WTC11 (cell line): ENCODE measurements around the gene LRRC75B. TPM values are rescaled to one million over a fixed set of nuclear protein-coding genes. Genes with fewer than 3 reads are reported as not detected.

Experiments used
- ATAC-seq: fragments of 200-7000 bp; cut with Tn5 transposase; 2 replicates; pipeline ENCODE4 v1.10.0; 2021; ENCODE audit warnings: mild to moderate bottlenecking, moderate library complexity
- CTCF ChIA-PET: fragments of 300-600 bp; sonication (Branson Sonifier 250); formaldehyde crosslinking; loops from one replicate; lab custom pipeline; 2021; ENCODE audit warnings: antibody characterized with exemption; lab: Charles Lee
- POLR2A ChIA-PET: fragments of 350-600 bp; sonication (Branson Sonifier 250); formaldehyde crosslinking; loops from one replicate; lab custom pipeline; 2021; ENCODE audit warnings: antibody characterized with exemption; lab: Charles Lee
- DNase-seq: peaks from one replicate; pipeline ENCODE4 v3.0.0; 2021; ENCODE audit warnings: low spot score
- H3K27ac Mint-ChIP-seq: 2 replicates; pipeline ENCODE4 v1.8.0; 2021; ENCODE audit warnings: mixed read lengths
- H3K27me3 Mint-ChIP-seq: 2 replicates; pipeline ENCODE4 v1.8.0; 2021; ENCODE audit warnings: low read depth, mild to moderate bottlenecking, moderate library complexity, mixed read lengths
- H3K36me3 Mint-ChIP-seq: 2 replicates; pipeline ENCODE4 v1.8.0; 2021; ENCODE audit warnings: mixed read lengths
- H3K4me1 Mint-ChIP-seq: 2 replicates; pipeline ENCODE4 v1.8.0; 2022; ENCODE audit warnings: mixed read lengths
- H3K4me3 Mint-ChIP-seq: 2 replicates; pipeline ENCODE4 v1.8.0; 2021; ENCODE audit warnings: mild to moderate bottlenecking, moderate library complexity, mixed read lengths
- H3K9me3 Mint-ChIP-seq: 2 replicates; pipeline ENCODE4 v1.8.0; 2021; ENCODE audit warnings: mixed read lengths
- ATF3 ChIP-seq: sonication (generic); formaldehyde crosslinking; conservative IDR thresholded peaks from 2 replicates; pipeline ENCODE4 v1.8.1; 2022; ENCODE audit warnings: mild to moderate bottlenecking, missing genetic modification reagents
- EMX1 ChIP-seq: fragments of 250-450 bp; sonication (Bioruptor Pico); IDR thresholded peaks from 2 replicates; pipeline ENCODE4 v1.8.0; 2021; ENCODE audit warnings: mild to moderate bottlenecking
- ERG ChIP-seq: fragments of 250-450 bp; sonication (Bioruptor Pico); IDR thresholded peaks from 2 replicates; pipeline ENCODE4 v1.8.0; 2021; ENCODE audit warnings: mild to moderate bottlenecking
- GRHL2 ChIP-seq: fragments of 250-450 bp; sonication (Bioruptor Pico); IDR thresholded peaks from 2 replicates; pipeline ENCODE4 v1.8.0; 2022; ENCODE audit warnings: mild to moderate bottlenecking, moderate library complexity; ENCODE audit not compliant: insufficient replicate concordance, severe bottlenecking
- GTF2I ChIP-seq: fragments of 250-450 bp; sonication (Bioruptor Pico); conservative IDR thresholded peaks from 2 replicates; pipeline ENCODE4 v1.4.0; 2021; ENCODE audit warnings: mild to moderate bottlenecking
- JUN ChIP-seq: sonication (generic); formaldehyde crosslinking; IDR thresholded peaks from 2 replicates; pipeline ENCODE4 v1.8.0; 2023; ENCODE audit warnings: mild to moderate bottlenecking, missing genetic modification reagents
- KAT7 ChIP-seq: sonication (generic); formaldehyde crosslinking; IDR thresholded peaks from 2 replicates; pipeline ENCODE4 v1.8.1; 2023; ENCODE audit warnings: missing genetic modification reagents, mild to moderate bottlenecking, borderline replicate concordance
- NFE2L1 ChIP-seq: sonication (generic); formaldehyde crosslinking; IDR thresholded peaks from 2 replicates; pipeline ENCODE4 v1.8.1; 2023; ENCODE audit warnings: missing genetic modification reagents
- TEAD1 ChIP-seq: sonication (generic); formaldehyde crosslinking; IDR thresholded peaks from 2 replicates; pipeline ENCODE4 v1.8.0; 2022; ENCODE audit warnings: mild to moderate bottlenecking, missing genetic modification reagents
- ZBTB43 ChIP-seq: sonication (generic); formaldehyde crosslinking; IDR thresholded peaks from 2 replicates; pipeline ENCODE4 v1.8.1; 2023; ENCODE audit warnings: mild to moderate bottlenecking, missing genetic modification reagents
- ZNF121 ChIP-seq: sonication (generic); formaldehyde crosslinking; IDR thresholded peaks from 2 replicates; pipeline ENCODE4 v1.8.0; 2023; ENCODE audit warnings: missing genetic modification reagents
- ZNF263 ChIP-seq: sonication (generic); formaldehyde crosslinking; IDR thresholded peaks from 2 replicates; pipeline ENCODE4 v1.8.1; 2022; ENCODE audit warnings: low read depth, mild to moderate bottlenecking, moderate library complexity, missing genetic modification reagents
- ZNF425 ChIP-seq: fragments of 250-450 bp; sonication (Bioruptor Pico); conservative IDR thresholded peaks from 2 replicates; pipeline ENCODE4 v1.9.0; 2021; ENCODE audit warnings: mild to moderate bottlenecking
- total RNA-seq: library from RNA; stranded (reverse); gene quantifications from 3 replicates; pipeline ENCODE4 v1.2.3, GENCODE V29; 2021
- TF ChIP-seq, protein P1 (sequence below): sonication (generic); formaldehyde crosslinking; IDR thresholded peaks from 2 replicates; pipeline ENCODE4 v1.8.0; 2022; ENCODE audit warnings: missing genetic modification reagents
- TF ChIP-seq, protein P2 (sequence below): sonication (generic); formaldehyde crosslinking; IDR thresholded peaks from 2 replicates; pipeline ENCODE4 v1.8.0; 2023; ENCODE audit warnings: mild to moderate bottlenecking, missing genetic modification reagents

LRRC75B gene
- total RNA-seq, 1 experiment from 2014 or later, result 19.2 TPM

DNA sequence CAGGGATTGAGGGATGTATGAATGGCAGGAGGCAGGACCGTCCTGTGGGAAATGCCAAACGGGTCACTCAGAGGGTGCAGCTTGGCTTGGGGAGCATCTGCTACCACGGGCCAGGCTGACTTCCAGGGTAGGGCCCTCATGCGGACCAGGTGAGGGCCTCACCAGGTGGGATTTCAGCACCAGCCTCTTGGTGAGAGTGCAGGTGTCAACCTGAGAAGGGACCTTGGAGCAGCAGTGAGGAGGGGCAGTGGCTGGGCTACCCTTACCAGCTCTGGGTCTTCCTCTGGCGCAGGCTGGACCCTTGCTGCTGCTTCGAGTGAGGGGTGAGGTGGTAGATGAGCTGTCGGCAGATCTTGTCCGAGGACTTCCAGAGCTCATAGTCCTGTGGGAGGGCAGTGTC lies 4.9 kb downstream of the LRRC75B start:
- Mint-ChIP-seq H3K36me3 (no peaks in the 10 kb centered on the region), H3K4me1 (peaks cover 5% of the 10 kb centered on the region; the same call in 1 of the 2 replicates), H3K9me3 (no peaks in the 10 kb centered on the region), H3K4me3 (no peak overlapping the region), H3K27ac (no peak overlapping the region), H3K27me3 (no peaks in the 10 kb centered on the region)
- ChIA-PET CTCF (no interaction called here), POLR2A (no interaction called here)
- DNase-seq (no peak), ATAC-seq (no peak)
- no peak for TF ChIP-seq ERG (CRISPR knock-in tag)
- no peak for TF ChIP-seq GTF2I (CRISPR knock-in tag)
- TF ChIP-seq GRHL2 (CRISPR knock-in tag), result no peak
- TF ChIP-seq TEAD1, result no peak
- no peak for TF ChIP-seq JUN (CRISPR knock-in tag)
- TF ChIP-seq ZNF425 (CRISPR knock-in tag), result no peak
- no peak for TF ChIP-seq KAT7 (CRISPR knock-in tag)
- TF ChIP-seq ATF3, result no peak
- no peak for TF ChIP-seq ZNF263 (CRISPR knock-in tag)
- TF ChIP-seq, protein P1, sequence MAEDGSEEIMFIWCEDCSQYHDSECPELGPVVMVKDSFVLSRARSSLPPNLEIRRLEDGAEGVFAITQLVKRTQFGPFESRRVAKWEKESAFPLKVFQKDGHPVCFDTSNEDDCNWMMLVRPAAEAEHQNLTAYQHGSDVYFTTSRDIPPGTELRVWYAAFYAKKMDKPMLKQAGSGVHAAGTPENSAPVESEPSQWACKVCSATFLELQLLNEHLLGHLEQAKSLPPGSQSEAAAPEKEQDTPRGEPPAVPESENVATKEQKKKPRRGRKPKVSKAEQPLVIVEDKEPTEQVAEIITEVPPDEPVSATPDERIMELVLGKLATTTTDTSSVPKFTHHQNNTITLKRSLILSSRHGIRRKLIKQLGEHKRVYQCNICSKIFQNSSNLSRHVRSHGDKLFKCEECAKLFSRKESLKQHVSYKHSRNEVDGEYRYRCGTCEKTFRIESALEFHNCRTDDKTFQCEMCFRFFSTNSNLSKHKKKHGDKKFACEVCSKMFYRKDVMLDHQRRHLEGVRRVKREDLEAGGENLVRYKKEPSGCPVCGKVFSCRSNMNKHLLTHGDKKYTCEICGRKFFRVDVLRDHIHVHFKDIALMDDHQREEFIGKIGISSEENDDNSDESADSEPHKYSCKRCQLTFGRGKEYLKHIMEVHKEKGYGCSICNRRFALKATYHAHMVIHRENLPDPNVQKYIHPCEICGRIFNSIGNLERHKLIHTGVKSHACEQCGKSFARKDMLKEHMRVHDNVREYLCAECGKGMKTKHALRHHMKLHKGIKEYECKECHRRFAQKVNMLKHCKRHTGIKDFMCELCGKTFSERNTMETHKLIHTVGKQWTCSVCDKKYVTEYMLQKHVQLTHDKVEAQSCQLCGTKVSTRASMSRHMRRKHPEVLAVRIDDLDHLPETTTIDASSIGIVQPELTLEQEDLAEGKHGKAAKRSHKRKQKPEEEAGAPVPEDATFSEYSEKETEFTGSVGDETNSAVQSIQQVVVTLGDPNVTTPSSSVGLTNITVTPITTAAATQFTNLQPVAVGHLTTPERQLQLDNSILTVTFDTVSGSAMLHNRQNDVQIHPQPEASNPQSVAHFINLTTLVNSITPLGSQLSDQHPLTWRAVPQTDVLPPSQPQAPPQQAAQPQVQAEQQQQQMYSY (CRISPR knock-in tag), result no peak
- TF ChIP-seq EMX1 (CRISPR knock-in tag), result no peak
- TF ChIP-seq ZBTB43 (CRISPR knock-in tag), result no peak
- no peak for TF ChIP-seq ZNF121 (CRISPR knock-in tag)
- no peak for TF ChIP-seq NFE2L1 (CRISPR knock-in tag)
- TF ChIP-seq, protein P2, sequence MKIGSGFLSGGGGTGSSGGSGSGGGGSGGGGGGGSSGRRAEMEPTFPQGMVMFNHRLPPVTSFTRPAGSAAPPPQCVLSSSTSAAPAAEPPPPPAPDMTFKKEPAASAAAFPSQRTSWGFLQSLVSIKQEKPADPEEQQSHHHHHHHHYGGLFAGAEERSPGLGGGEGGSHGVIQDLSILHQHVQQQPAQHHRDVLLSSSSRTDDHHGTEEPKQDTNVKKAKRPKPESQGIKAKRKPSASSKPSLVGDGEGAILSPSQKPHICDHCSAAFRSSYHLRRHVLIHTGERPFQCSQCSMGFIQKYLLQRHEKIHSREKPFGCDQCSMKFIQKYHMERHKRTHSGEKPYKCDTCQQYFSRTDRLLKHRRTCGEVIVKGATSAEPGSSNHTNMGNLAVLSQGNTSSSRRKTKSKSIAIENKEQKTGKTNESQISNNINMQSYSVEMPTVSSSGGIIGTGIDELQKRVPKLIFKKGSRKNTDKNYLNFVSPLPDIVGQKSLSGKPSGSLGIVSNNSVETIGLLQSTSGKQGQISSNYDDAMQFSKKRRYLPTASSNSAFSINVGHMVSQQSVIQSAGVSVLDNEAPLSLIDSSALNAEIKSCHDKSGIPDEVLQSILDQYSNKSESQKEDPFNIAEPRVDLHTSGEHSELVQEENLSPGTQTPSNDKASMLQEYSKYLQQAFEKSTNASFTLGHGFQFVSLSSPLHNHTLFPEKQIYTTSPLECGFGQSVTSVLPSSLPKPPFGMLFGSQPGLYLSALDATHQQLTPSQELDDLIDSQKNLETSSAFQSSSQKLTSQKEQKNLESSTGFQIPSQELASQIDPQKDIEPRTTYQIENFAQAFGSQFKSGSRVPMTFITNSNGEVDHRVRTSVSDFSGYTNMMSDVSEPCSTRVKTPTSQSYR (CRISPR knock-in tag), result no peak
